ENCODE data around the gene CYB5R3.
"Not testable (repeated sequence)": the region's sequence is repeated elsewhere in the genome, so short reads cannot be mapped to it uniquely, and the experiment has no call there.

Gene CYB5R3

GRCh38 chr22:42677936-42678335 is 28.7 kb upstream of the CYB5R3 start:
- not testable (repeated sequence) for DNase-seq

GRCh38 chr22:42676059-42676607 is 26.9 kb upstream of the CYB5R3 start:
- DNase-seq, result no peak

- no peak for DNase-seq
Observed at GRCh38 chr22:42673898-42674401, 24.8 kb upstream of the CYB5R3 start.

GRCh38 chr22:42673071-42673470 is 23.9 kb upstream of the CYB5R3 start:
- not testable (repeated sequence) for DNase-seq

- DNase-seq, result no peak
Observed at GRCh38 chr22:42670921-42671709, 21.9 kb upstream of the CYB5R3 start.

GRCh38 chr22:42670046-42670445 is 20.9 kb upstream of the CYB5R3 start:
- no peak for DNase-seq

- DNase-seq, result not testable (repeated sequence)
Observed at GRCh38 chr22:42666393-42666792, 17.2 kb upstream of the CYB5R3 start.

GRCh38 chr22:42664976-42665831 is 16.0 kb upstream of the CYB5R3 start:
- no peak for DNase-seq

GRCh38 chr22:42661985-42662831 is 13.0 kb upstream of the CYB5R3 start:
- peak; percentile 76 for DNase-seq

- DNase-seq, result no peak
Observed at GRCh38 chr22:42656578-42656977, 7.4 kb upstream of the CYB5R3 start.

- DNase-seq, result no peak
Observed at GRCh38 chr22:42655693-42656092, 6.5 kb upstream of the CYB5R3 start.

GRCh38 chr22:42654436-42655073 is 5.4 kb upstream of the CYB5R3 start:
- DNase-seq, result no peak

- DNase-seq, result no peak
Observed at GRCh38 chr22:42653999-42654398, 4.8 kb upstream of the CYB5R3 start.

GRCh38 chr22:42651134-42651533 is 1.9 kb upstream of the CYB5R3 start:
- no peak for DNase-seq

GRCh38 chr22:42648368-42649245 is 585 bp downstream of the CYB5R3 start:
- DNase-seq, result peak; percentile 64

GRCh38 chr22:42648017-42648367 is 1.2 kb downstream of the CYB5R3 start:
- DNase-seq, result no peak

- DNase-seq, result peak; percentile 90
Observed at GRCh38 chr22:42646569-42647525, 2.3 kb downstream of the CYB5R3 start.

GRCh38 chr22:42645938-42646568 is 3.1 kb downstream of the CYB5R3 start:
- no peak for DNase-seq

GRCh38 chr22:42645341-42645937 is 3.8 kb downstream of the CYB5R3 start:
- DNase-seq, result no peak
